GM12873 (cell line): ENCODE results near the gene COL1A2.

Source experiments
- TF ChIP-seq, protein P1 (sequence below): IDR thresholded peaks from 2 replicates; pipeline ENCODE4 v1.5.1; 2012; ENCODE audit warnings: low read depth, mild to moderate bottlenecking, moderate library complexity, low read length, control low read depth; ENCODE audit not compliant: insufficient read depth; ENCODE audit errors: missing control alignments

Gene COL1A2

DNA sequence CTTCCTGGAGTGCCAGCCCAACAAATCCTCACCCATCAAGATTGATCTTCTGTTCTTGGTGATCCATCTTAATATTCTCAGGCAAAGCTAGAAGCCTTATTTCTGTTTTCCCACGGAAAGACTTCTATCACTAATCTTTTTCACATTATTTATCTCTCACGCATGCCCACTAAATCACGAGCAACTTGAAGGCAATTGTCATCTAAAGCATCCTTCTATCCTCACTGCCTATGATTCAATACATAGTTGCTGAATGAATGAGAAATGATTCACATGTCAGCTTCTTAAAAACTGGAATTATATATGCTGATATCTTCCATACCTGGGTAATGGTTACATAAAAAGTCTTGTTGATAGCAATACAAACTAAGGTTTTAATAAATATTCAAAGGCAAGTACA lies 12.6 kb upstream of the COL1A2 start:
- TF ChIP-seq, protein P1, sequence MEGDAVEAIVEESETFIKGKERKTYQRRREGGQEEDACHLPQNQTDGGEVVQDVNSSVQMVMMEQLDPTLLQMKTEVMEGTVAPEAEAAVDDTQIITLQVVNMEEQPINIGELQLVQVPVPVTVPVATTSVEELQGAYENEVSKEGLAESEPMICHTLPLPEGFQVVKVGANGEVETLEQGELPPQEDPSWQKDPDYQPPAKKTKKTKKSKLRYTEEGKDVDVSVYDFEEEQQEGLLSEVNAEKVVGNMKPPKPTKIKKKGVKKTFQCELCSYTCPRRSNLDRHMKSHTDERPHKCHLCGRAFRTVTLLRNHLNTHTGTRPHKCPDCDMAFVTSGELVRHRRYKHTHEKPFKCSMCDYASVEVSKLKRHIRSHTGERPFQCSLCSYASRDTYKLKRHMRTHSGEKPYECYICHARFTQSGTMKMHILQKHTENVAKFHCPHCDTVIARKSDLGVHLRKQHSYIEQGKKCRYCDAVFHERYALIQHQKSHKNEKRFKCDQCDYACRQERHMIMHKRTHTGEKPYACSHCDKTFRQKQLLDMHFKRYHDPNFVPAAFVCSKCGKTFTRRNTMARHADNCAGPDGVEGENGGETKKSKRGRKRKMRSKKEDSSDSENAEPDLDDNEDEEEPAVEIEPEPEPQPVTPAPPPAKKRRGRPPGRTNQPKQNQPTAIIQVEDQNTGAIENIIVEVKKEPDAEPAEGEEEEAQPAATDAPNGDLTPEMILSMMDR: no peak

DNA sequence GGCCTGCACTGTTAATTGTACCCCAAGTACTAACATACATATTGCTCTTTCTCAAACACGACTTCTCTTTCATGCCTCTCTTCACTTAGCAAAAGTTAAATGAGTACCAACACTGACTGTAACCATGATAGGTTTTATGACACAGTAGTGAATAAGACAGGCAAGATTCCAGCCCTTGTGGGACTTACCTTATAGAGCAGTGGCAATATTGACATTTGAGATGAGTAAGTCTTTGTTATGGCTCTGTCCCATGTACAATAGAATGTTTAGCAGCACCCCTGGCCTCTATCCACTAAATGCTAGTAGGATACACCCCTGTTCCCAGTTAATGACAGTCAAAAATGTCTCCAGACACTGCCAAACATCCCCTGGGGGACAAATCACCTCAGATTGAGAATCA lies 11.9 kb upstream of the COL1A2 start:
- TF ChIP-seq, protein P1: no peak

DNA sequence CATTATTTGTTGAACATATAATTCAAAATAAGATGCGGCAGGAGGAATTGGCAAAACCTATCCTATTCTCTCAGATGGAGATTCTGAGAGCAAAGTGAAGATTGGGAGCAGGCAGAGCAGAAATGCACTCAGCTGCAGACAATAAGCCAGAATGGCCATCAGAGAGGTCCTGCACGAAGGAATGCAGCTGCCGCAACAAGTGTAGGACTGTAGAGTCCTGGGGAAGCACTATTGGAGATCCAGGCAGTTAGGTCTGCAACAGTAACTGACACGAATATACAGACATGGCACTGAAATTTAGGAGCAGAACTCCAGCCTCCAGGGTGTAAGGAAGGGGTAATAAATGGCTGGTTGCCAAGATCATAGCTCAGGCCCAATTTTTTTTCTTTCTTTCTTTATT lies 10.4 kb upstream of the COL1A2 start:
- TF ChIP-seq, protein P1: no peak

DNA sequence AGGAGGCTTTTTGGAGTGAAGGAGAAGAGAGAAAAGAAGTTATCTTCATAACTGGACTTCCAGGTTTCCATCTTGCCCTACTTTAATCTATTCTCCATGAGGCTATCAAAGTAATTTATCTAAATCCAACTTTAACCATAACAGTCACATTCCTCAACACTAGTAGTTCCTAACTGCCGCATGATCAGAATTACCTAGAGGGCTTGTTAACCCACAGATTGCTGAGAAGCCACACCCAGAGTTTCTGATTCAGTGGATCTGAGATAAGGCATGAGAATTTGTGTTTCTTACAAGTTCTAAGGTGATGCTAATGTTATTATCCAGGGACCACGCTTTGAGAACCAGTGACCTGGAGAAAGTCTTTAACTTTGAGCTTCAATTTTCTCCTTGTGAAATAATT lies 8.3 kb upstream of the COL1A2 start:
- TF ChIP-seq, protein P1: no peak

DNA sequence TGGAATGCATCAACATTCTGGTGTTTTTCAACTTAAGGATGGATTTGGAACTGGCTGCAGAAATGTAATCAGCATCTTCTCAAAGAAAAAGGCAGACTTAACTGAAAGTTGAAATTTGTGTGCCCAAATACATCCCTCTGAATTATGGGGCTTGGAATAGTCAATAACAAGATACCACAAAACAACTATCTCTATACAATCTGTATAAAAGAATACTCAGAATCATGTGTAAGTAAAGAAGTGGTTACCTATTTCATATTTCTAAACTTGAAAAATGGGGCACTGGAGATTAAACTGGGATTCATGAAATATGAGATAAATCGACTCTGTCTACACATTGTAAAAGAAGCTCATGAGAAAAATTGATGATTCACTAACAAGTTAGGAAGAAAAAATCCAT lies 6.2 kb upstream of the COL1A2 start:
- TF ChIP-seq, protein P1: no peak

DNA sequence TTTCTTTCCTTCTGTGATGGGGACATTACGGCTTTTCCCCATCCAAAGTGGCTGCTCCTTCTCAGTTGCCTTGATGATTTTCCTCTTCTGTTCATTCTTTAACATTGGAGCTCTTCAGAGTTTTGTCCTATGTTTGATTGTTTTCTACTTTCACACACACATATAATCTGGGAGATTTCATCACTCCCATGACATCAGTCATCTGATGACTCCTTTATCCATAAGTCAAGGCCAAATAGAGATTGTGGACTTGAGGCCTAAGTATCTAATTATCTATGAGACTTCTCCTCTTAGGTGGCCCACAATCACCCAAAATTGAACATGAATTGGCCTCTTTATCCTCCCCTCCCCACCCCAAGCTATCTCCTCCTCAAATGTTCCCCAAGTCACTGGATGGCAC lies 5.3 kb upstream of the COL1A2 start:
- TF ChIP-seq, protein P1: no peak

DNA sequence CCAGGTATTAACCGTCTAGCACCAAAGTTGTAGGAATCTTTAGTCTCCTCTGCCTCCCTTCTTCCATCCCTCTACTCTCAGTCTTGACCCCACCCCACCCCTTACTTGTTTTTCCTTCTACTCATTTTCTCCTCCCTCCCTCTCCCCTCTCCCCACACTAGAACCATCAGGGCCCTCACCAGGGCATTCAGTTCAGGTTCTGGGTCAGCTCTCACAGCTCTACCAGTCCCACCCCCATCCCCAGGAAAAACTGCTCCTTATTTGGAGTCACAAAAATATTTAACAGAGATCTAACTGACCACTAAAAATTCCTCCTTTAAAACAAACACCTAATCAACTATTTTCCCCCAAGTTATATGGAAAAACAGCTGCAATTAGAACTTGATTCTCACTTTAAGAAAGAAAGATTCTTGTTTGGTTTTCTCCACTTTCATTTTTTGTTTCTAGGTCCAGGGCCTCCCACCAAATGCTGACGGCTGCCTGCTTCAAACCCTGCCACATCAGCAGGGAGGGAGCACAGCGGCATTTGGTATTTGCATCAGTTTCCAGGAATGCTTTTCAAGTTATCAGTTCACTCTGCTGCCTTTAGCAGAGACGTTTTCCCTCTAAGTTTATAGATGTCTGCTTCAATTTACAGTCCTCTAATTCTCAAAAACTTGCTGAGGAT lies 2.8 kb upstream of the COL1A2 start:
- TF ChIP-seq, protein P1: no peak
